Activated T-cell treated with anti-CD3 and anti-CD28 coated beads, Interleukin-2, amount 50 U/mL, for 24 hours (primary cell): ENCODE measurements around the gene WIPI1.

ENCODE experiments used
- DNase-seq: peaks from one replicate; pipeline ENCODE4 v3.0.0-alpha.2; 2020
- H3K27ac Mint-ChIP-seq: 2 replicates; pipeline ENCODE4 v1.8.0; 2020; ENCODE audit warnings: mild to moderate bottlenecking, mixed read lengths
- H3K27me3 Mint-ChIP-seq: 2 replicates; pipeline ENCODE4 v1.8.0; 2020; ENCODE audit warnings: mixed read lengths
- H3K36me3 Mint-ChIP-seq: 2 replicates; pipeline ENCODE4 v1.8.0; 2020; ENCODE audit warnings: low read depth, mixed read lengths
- H3K4me1 Mint-ChIP-seq: 2 replicates; pipeline ENCODE4 v1.8.0; 2020; ENCODE audit warnings: low read depth, mixed read lengths
- H3K4me3 Mint-ChIP-seq: 2 replicates; pipeline ENCODE4 v1.8.0; 2020; ENCODE audit warnings: mild to moderate bottlenecking, moderate library complexity, mixed read lengths
- H3K9me3 Mint-ChIP-seq: 2 replicates; pipeline ENCODE4 v1.8.0; 2020; ENCODE audit warnings: mixed read lengths

The WIPI1 gene

GRCh38 chr17:68397108-68397536 lies 60.2 kb downstream of the WIPI1 start:
- peaks cover 9% of the 10 kb centered on the region for H3K36me3 Mint-ChIP-seq
- no peak for DNase-seq
- no peaks in the 10 kb centered on the region for H3K27me3 Mint-ChIP-seq
- H3K4me1 Mint-ChIP-seq = peaks cover 35% of the 10 kb centered on the region
- H3K27ac Mint-ChIP-seq = no peak overlapping the region
- H3K9me3 Mint-ChIP-seq = peaks cover 6% of the 10 kb centered on the region
- H3K4me3 Mint-ChIP-seq = no peak overlapping the region

- Mint-ChIP-seq H3K9me3 (peaks cover 6% of the 10 kb centered on the region), H3K4me3 (no peak overlapping the region), H3K27ac (peak overlapping the region; percentile 37), H3K4me1 (peaks cover 35% of the 10 kb centered on the region), H3K36me3 (peaks cover 9% of the 10 kb centered on the region), H3K27me3 (no peaks in the 10 kb centered on the region)
- DNase-seq = no peak
These were observed 60.8 kb downstream of the WIPI1 start for GRCh38 chr17:68396226-68397107.

- H3K4me1 Mint-ChIP-seq = peaks cover 23% of the 10 kb centered on the region
- no peaks in the 10 kb centered on the region for H3K27me3 Mint-ChIP-seq
- H3K27ac Mint-ChIP-seq = no peak overlapping the region
- peaks cover 6% of the 10 kb centered on the region for H3K9me3 Mint-ChIP-seq
- no peak for DNase-seq
- H3K36me3 Mint-ChIP-seq = peaks cover 9% of the 10 kb centered on the region
- no peak overlapping the region for H3K4me3 Mint-ChIP-seq
These were observed 62.5 kb downstream of the WIPI1 start for GRCh38 chr17:68394608-68395331.

- peaks cover 9% of the 10 kb centered on the region for H3K36me3 Mint-ChIP-seq
- H3K4me1 Mint-ChIP-seq = peaks cover under 1% of the 10 kb centered on the region
- H3K9me3 Mint-ChIP-seq = peaks cover 6% of the 10 kb centered on the region
- no peak overlapping the region for H3K4me3 Mint-ChIP-seq
- DNase-seq = no peak
- H3K27me3 Mint-ChIP-seq = no peaks in the 10 kb centered on the region
- no peak overlapping the region for H3K27ac Mint-ChIP-seq
These were observed 65.6 kb downstream of the WIPI1 start for GRCh38 chr17:68391561-68392268.

- Mint-ChIP-seq H3K27me3 (no peaks in the 10 kb centered on the region), H3K36me3 (peaks cover 9% of the 10 kb centered on the region), H3K4me1 (no peaks in the 10 kb centered on the region), H3K9me3 (peaks cover 6% of the 10 kb centered on the region), H3K27ac (no peak overlapping the region), H3K4me3 (no peak overlapping the region)
- no peak for DNase-seq
These were observed 66.3 kb downstream of the WIPI1 start for GRCh38 chr17:68390888-68391545.

GRCh38 chr17:68389041-68389440 lies 68.3 kb downstream of the WIPI1 start:
- H3K36me3 Mint-ChIP-seq = no peaks in the 10 kb centered on the region
- H3K4me1 Mint-ChIP-seq = peaks cover 6% of the 10 kb centered on the region
- DNase-seq = no peak
- no peaks in the 10 kb centered on the region for H3K27me3 Mint-ChIP-seq
- no peak overlapping the region for H3K4me3 Mint-ChIP-seq
- H3K9me3 Mint-ChIP-seq = no peaks in the 10 kb centered on the region
- H3K27ac Mint-ChIP-seq = no peak overlapping the region

- DNase-seq = no peak
- Mint-ChIP-seq H3K27me3 (no peaks in the 10 kb centered on the region), H3K36me3 (no peaks in the 10 kb centered on the region), H3K4me3 (no peak overlapping the region), H3K9me3 (no peaks in the 10 kb centered on the region), H3K4me1 (peaks cover 19% of the 10 kb centered on the region), H3K27ac (no peak overlapping the region)
These were observed 69.7 kb downstream of the WIPI1 start for GRCh38 chr17:68387435-68388218.

- H3K4me1 Mint-ChIP-seq = peaks cover 25% of the 10 kb centered on the region
- no peak for DNase-seq
- no peaks in the 10 kb centered on the region for H3K27me3 Mint-ChIP-seq
- no peaks in the 10 kb centered on the region for H3K9me3 Mint-ChIP-seq
- H3K36me3 Mint-ChIP-seq = no peaks in the 10 kb centered on the region
- H3K27ac Mint-ChIP-seq = no peak overlapping the region
- no peak overlapping the region for H3K4me3 Mint-ChIP-seq
These were observed 71.6 kb downstream of the WIPI1 start for GRCh38 chr17:68385490-68386215.

- Mint-ChIP-seq H3K9me3 (no peaks in the 10 kb centered on the region), H3K27ac (no peak overlapping the region), H3K36me3 (no peaks in the 10 kb centered on the region), H3K4me3 (no peak overlapping the region), H3K27me3 (no peaks in the 10 kb centered on the region), H3K4me1 (peaks cover 26% of the 10 kb centered on the region)
- no peak for DNase-seq
These were observed 72.4 kb downstream of the WIPI1 start for GRCh38 chr17:68384941-68385340.

GRCh38 chr17:68384471-68384870 lies 72.8 kb downstream of the WIPI1 start:
- H3K9me3 Mint-ChIP-seq = no peaks in the 10 kb centered on the region
- H3K4me1 Mint-ChIP-seq = peaks cover 26% of the 10 kb centered on the region
- H3K4me3 Mint-ChIP-seq = no peak overlapping the region
- no peak overlapping the region for H3K27ac Mint-ChIP-seq
- no peak for DNase-seq
- H3K27me3 Mint-ChIP-seq = no peaks in the 10 kb centered on the region
- no peaks in the 10 kb centered on the region for H3K36me3 Mint-ChIP-seq

- H3K27ac Mint-ChIP-seq = peak overlapping the region; percentile 37
- no peaks in the 10 kb centered on the region for H3K27me3 Mint-ChIP-seq
- peaks cover 26% of the 10 kb centered on the region for H3K4me1 Mint-ChIP-seq
- H3K4me3 Mint-ChIP-seq = no peak overlapping the region
- DNase-seq = no peak
- no peaks in the 10 kb centered on the region for H3K36me3 Mint-ChIP-seq
- H3K9me3 Mint-ChIP-seq = no peaks in the 10 kb centered on the region
These were observed 73.6 kb downstream of the WIPI1 start for GRCh38 chr17:68383443-68384321.

- H3K27ac Mint-ChIP-seq = no peak overlapping the region
These were observed 74.2 kb downstream of the WIPI1 start for GRCh38 chr17:68383120-68383442.

More at GRCh38 chr17:68383120-68383442, 74.2 kb downstream of the WIPI1 start:
- DNase-seq = no peak
- H3K27me3 Mint-ChIP-seq = no peaks in the 10 kb centered on the region
- peaks cover 26% of the 10 kb centered on the region for H3K4me1 Mint-ChIP-seq
- H3K9me3 Mint-ChIP-seq = no peaks in the 10 kb centered on the region
- no peaks in the 10 kb centered on the region for H3K36me3 Mint-ChIP-seq
- H3K4me3 Mint-ChIP-seq = no peak overlapping the region
